HG02610 (cell line): Measurements from ENCODE around the gene EIF3F.

Experiments used
- ATAC-seq: cut with Tn5 transposase; IDR thresholded peaks from one replicate; pipeline ENCODE4 v1.9.1; 2021; ENCODE audit warnings: mild to moderate bottlenecking, moderate library complexity; ENCODE audit not compliant: unreplicated experiment

The EIF3F gene

DNA sequence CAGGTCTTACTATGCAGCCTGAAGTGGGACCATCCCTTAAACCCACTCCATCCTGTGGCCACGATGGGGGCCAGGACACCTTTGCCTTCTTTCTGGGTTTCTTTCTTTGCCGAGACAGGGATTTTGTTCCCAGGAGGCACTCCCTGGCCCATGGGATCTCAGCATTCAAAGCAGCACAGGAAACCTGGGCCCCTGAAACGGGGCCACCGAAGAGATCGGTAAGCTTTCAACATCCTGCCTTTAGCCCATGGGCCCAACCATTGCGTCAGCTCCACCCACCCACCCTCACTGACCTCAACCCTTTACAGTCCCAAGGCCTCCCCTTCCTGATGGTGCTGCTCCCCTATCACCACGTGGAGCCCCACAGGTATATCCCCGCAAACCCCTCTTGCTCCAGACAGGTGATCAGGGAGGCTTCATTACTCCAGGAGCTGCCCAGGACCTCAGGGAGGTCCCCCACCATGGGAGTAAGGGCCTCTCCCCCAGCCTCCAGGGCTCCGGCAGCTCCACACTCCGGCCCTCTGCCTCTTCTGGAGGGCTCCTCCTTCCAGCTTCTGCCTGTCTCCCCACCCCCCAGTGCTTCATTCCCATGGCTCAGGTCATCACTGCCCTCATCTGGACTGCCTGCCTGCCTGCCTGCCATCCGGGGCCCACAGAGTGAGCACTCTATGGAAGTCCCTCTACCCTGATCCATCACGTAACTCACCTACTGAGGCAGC is 51.8 kb downstream of the EIF3F start:
- no peak for ATAC-seq

DNA sequence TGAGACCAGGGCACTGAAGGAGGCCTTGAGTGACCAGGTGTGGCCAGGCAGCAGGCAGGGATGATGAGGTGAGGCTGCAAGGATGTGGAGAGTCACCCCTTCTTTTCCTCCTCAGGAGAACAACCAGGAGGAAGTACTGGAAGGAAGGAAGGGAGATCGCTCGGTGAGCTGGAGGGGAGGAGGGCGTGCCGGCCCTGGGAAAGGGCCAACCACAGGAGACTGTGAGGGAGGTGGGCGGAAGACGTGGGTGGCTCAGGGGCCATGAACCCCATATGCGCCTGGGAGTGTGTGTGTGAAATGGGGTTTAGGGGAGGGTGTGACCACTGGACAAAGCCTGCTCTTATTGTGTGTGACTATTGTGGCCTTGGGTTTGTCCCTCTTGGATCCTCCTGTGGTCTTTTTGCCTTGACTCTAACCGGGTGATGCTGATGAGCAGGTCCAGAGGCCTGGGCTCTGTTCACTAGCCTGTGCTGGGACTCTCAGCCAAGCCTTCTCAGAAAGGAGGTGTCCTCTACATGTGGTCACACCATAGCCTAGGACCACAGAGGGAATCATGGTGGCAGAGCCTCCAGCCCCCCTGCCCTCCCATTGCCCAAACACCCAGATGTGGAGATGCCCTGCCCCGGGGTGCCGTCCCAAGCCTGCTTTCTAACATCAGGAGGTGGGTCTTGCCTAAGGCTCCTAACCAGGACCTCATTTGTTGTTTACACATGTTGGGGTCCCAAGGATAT is 52.6 kb downstream of the EIF3F start:
- ATAC-seq, result no peak

DNA sequence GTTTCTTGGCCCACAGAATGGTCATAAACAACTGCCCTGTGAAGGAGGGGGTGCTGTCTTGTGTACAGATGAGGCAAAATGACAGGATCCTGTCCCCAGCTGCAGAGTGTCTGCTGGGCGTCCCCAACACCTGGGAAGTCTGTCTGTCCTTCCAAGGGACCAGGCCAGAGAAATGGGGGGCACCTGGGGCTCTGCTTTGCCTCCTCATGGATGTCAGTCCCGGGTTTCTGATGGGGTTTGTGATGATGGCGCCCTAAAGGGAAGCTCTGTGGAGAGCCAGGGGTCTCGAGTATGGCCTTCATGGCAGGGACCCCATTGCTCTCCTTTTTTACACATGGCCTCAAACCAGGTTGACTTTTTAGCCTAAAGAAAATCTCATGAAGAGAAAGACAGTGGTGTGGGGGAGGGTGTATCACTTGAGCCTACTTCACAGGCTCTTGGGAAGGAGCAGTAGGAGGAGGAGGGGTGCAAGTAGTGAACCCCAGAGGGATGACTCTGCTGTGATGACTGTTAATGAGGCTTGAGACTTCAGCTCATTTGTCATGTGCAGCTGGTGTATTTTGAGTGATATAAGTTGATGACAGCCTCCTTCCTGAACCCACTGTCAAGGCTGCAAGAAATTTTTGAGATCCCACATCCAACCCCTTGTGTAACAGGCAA is 53.3 kb downstream of the EIF3F start:
- no peak for ATAC-seq

DNA sequence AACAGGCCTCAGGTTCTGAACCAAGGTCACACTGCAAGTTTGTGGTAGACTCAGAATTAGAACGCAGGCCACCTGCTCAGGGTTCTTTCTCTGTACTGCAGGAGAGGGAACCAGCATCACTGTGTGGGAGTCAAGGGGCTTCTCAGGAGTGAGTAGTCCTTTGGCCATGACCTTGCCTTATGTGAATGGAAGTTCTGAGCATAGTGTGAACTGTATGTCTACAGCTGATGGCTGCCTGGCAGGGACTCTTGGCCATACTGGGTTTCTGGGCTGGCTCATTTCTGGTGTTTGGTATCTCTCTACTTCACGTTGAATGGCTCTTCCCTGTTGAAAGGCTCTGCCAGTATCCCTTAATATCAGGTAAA is 53.8 kb downstream of the EIF3F start:
- no peak for ATAC-seq

DNA sequence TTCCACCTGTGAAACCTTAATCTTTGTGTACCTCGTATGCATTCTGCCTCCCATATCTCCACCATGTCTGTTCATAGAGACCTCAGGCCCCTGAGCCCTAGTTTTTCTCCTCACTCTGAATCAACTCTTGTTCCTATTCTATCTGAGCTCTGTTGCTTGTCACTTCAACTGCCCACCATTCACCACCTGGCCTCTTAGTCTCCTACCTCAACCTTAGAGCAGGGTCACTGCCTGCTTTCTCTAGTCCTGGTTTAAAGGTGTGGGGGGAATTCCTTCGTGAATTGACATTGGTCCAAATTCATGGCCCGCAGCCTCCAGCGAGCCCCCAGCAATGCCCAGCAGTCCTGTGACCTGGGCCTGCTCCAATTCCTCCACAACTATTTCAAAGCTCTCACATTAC is 54.4 kb downstream of the EIF3F start:
- ATAC-seq, result no peak

DNA sequence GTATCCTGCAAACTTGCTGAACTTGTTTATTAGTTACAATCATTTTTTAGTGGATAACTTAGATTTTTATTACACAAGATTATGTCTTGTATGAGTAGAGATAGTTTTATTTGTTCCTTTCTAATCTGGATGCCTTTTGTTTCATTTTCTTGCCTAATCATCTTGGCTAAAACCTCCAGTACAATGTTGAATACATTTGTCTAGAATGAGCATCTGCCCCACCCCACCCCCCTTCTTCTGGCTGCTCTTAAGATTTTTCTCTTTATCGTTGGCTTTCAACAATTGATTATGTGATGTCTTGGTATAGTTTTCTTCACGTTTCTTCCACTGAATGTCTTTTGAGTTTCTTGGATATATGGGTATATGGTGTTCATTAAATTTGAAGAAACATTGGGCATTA is 56.6 kb downstream of the EIF3F start:
- no peak for ATAC-seq

DNA sequence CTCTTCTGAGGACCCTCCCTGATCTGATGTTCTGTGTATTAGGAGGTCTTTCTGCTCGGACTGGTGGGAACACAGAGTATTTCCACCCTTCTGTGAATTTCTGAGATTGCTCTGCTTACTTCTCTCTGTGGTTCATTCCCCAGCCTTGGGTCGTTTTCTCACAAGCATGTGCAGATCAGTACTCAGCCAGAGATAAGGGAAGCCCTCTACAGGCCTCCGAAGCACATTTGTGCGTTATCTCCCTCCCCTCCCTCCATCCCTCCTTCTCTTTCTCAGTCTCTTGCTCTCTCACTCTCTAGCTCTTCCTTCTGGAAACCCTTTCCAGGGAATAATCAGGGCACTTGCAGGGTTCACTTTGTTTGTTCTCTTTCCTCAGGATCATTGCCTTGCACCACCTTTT is 58.7 kb downstream of the EIF3F start:
- no peak for ATAC-seq

DNA sequence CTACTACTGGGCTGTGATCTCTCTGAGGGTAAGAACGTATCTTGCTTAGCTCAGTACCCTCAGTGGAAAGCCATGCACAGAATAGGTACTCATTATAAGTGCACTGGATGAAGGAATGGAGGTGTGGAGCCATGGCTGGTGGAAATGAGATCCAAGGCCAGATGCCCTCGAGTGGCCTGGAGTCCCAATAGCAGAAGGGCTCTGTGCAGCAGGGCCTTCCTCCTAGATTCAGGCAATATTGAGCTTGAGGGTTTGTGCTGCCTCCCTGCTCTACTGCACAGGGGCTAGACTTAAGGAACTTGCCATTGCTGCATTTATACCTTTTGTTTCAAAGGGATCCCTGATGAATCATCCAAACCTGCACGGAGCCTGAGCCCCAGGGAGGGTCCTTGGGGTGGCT is 60.2 kb downstream of the EIF3F start:
- ATAC-seq, result no peak

DNA sequence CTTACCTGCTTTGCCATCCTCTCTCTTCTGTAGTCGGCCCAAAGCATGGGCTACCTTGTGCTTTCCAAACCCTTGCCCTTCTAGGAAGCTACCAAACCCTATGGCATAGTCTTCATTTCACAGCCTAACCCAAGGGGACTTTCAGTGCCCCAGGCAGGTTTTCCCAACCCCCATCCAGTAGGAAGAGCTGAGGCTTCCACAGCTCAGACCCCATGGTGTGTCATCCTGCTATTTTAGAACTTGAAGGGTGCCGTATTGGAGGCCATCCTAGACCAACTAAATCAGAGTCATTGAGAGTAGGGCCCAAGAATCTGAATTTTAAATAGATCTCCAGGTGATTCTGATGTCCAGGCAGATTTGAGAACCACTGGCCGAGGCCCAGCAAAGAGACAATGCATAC is 61.9 kb downstream of the EIF3F start:
- ATAC-seq, result no peak
